Measurements from ENCODE around the gene ITGAX.

DNA sequence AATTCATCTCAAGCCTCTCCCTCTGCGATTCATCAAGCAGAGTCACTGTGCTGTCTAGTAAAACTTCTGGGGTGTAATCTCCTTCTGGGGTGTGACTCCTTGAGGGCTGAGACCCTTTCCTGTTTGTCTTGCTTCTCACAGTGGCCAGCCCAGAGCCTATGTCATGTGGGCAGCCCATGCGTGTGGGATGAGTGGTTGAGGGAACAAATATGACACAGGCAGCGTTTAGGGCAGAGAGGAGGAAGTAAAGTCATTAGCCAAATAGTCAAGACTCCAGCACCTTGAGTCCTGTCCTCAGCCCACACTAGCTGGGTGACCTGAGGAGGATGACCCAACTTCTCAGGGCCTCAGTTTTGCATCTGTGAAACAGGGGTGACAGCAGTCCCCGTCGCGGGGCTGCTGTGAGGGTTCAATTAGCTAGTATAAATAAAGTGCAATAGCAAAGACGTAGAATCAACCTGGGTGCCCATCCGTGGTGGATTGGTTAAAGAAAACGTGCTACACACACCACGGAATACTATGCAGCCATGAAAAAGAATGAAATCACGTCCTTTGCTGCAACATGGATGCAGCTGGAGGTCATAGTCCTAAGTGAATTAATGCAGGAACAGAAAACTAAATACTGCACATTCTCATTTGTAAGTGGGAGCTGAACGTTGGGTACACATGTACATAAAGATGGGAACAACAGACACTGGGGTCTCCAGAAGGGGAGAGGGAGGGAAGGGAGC is 4.5 kb upstream of the ITGAX start:
- TF ChIP-seq POLR2AphosphoS5 (IDR thresholded peaks at IDR 0.05; ENCODE audit: low read depth) = no peak
- TF ChIP-seq, protein P1, sequence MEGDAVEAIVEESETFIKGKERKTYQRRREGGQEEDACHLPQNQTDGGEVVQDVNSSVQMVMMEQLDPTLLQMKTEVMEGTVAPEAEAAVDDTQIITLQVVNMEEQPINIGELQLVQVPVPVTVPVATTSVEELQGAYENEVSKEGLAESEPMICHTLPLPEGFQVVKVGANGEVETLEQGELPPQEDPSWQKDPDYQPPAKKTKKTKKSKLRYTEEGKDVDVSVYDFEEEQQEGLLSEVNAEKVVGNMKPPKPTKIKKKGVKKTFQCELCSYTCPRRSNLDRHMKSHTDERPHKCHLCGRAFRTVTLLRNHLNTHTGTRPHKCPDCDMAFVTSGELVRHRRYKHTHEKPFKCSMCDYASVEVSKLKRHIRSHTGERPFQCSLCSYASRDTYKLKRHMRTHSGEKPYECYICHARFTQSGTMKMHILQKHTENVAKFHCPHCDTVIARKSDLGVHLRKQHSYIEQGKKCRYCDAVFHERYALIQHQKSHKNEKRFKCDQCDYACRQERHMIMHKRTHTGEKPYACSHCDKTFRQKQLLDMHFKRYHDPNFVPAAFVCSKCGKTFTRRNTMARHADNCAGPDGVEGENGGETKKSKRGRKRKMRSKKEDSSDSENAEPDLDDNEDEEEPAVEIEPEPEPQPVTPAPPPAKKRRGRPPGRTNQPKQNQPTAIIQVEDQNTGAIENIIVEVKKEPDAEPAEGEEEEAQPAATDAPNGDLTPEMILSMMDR (IDR thresholded peaks at IDR 0.05; ENCODE audit: insufficient read depth, low read length) = no peak
- no peak for TF ChIP-seq GABPA (IDR thresholded peaks at IDR 0.05; ENCODE audit: low read depth)
- TF ChIP-seq, protein P2, sequence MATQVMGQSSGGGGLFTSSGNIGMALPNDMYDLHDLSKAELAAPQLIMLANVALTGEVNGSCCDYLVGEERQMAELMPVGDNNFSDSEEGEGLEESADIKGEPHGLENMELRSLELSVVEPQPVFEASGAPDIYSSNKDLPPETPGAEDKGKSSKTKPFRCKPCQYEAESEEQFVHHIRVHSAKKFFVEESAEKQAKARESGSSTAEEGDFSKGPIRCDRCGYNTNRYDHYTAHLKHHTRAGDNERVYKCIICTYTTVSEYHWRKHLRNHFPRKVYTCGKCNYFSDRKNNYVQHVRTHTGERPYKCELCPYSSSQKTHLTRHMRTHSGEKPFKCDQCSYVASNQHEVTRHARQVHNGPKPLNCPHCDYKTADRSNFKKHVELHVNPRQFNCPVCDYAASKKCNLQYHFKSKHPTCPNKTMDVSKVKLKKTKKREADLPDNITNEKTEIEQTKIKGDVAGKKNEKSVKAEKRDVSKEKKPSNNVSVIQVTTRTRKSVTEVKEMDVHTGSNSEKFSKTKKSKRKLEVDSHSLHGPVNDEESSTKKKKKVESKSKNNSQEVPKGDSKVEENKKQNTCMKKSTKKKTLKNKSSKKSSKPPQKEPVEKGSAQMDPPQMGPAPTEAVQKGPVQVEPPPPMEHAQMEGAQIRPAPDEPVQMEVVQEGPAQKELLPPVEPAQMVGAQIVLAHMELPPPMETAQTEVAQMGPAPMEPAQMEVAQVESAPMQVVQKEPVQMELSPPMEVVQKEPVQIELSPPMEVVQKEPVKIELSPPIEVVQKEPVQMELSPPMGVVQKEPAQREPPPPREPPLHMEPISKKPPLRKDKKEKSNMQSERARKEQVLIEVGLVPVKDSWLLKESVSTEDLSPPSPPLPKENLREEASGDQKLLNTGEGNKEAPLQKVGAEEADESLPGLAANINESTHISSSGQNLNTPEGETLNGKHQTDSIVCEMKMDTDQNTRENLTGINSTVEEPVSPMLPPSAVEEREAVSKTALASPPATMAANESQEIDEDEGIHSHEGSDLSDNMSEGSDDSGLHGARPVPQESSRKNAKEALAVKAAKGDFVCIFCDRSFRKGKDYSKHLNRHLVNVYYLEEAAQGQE (IDR thresholded peaks at IDR 0.05; ENCODE audit: insufficient replicate concordance, low read depth) = no peak
